HEK293 (cell line): Measurements from ENCODE around the gene KRTAP4-7.

ENCODE experiments used
- CTCF ChIP-seq: fragments of 450-650 bp; formaldehyde crosslinking; IDR thresholded peaks from 2 replicates; pipeline ENCODE4 v1.5.1; 2016; ENCODE audit warnings: missing biosample characterization, missing genetic modification characterization
- HOXC10 ChIP-seq: sonication (generic); formaldehyde crosslinking; IDR thresholded peaks from 2 replicates; pipeline ENCODE4 v1.8.1; 2023; ENCODE audit warnings: mild to moderate bottlenecking, missing genetic modification reagents
- REST ChIP-seq: fragments of 450-650 bp; formaldehyde crosslinking; IDR thresholded peaks from 2 replicates; pipeline ENCODE4 v1.5.1; 2016; ENCODE audit warnings: missing biosample characterization, missing genetic modification characterization
- ZBTB1 ChIP-seq: fragments of 450-650 bp; formaldehyde crosslinking; IDR thresholded peaks from 2 replicates; pipeline ENCODE4 v1.5.1; 2016; ENCODE audit warnings: missing biosample characterization, missing genetic modification characterization
- ZBTB10 ChIP-seq: fragments of 450-650 bp; formaldehyde crosslinking; IDR thresholded peaks from 2 replicates; pipeline ENCODE4 v1.5.1; 2016; ENCODE audit warnings: missing biosample characterization, missing genetic modification characterization
- ZNF311 ChIP-seq: fragments of 450-650 bp; formaldehyde crosslinking; IDR thresholded peaks from 2 replicates; pipeline ENCODE4 v1.5.1; 2017; ENCODE audit warnings: missing biosample characterization, missing genetic modification characterization, borderline replicate concordance
- ZNF768 ChIP-seq: fragments of 450-650 bp; formaldehyde crosslinking; IDR thresholded peaks from 2 replicates; pipeline ENCODE4 v1.5.1; 2018; ENCODE audit warnings: missing biosample characterization, mild to moderate bottlenecking, missing genetic modification characterization
- ZXDB ChIP-seq: fragments of 450-650 bp; formaldehyde crosslinking; IDR thresholded peaks from 2 replicates; pipeline ENCODE4 v1.5.1; 2016; ENCODE audit warnings: missing biosample characterization, missing genetic modification characterization

GRCh38 chr17:41116297-41116696 is 32.3 kb downstream of the KRTAP4-7 start:
- TF ChIP-seq CTCF (tag by site-specific recombination): no peak
- TF ChIP-seq ZNF311 (tag by site-specific recombination): no peak
- no peak for TF ChIP-seq ZBTB1 (tag by site-specific recombination)
- TF ChIP-seq ZXDB (tag by site-specific recombination): no peak
- TF ChIP-seq ZBTB10 (tag by site-specific recombination): no peak
- no peak for TF ChIP-seq REST (tag by site-specific recombination)
- no peak for TF ChIP-seq ZNF768 (tag by site-specific recombination)
- no peak for TF ChIP-seq HOXC10 (CRISPR knock-in tag)
